GM12878 (cell line): ENCODE data around the gene PDE3B. TPM values are rescaled to one million over a fixed set of nuclear protein-coding genes. Genes with fewer than 3 reads are reported as not detected.

Source experiments
- ATAC-seq: fragments of 200-7000 bp; cut with Tn5 transposase; 3 replicates; pipeline ENCODE4 v1.9.1; 2020; ENCODE audit warnings: mild to moderate bottlenecking, moderate library complexity
- BruUV-seq: library from RNA; stranded (reverse); fragments of 400-500 nt; replicated peaks from 2 replicates; lab custom pipeline; 2021; lab: Mats Ljungman, UMichigan
- CTCF ChIA-PET: fragments of 300-600 bp; sonication (Branson Sonifier 250); formaldehyde crosslinking; extraction: SDS; loops from one replicate; lab custom pipeline; 2021; ENCODE audit warnings: inconsistent platforms; lab: Yijun Ruan, JAX
- POLR2A ChIA-PET: fragments of 350-600 bp; formaldehyde crosslinking; extraction: SDS; loops from one replicate; lab custom pipeline; 2021; ENCODE audit warnings: inconsistent platforms; lab: Charles Lee
- RAD21 ChIA-PET: fragments of 300-600 bp; sonication (Branson Sonifier 250); formaldehyde crosslinking; loops from one replicate; lab custom pipeline; 2023; ENCODE audit warnings: antibody characterized with exemption; ENCODE audit not compliant: unreplicated experiment; lab: Charles Lee
- SMC1A ChIA-PET: fragments of 300-600 bp; sonication (Branson Sonifier 250); formaldehyde crosslinking; loops from one replicate; lab custom pipeline; 2023; ENCODE audit not compliant: unreplicated experiment, uncharacterized antibody; lab: Charles Lee
- DNase-seq: peaks from one replicate; pipeline ENCODE4 v3.0.0-alpha.2; 2011; ENCODE audit warnings: low read depth, low spot score
- FAIRE-seq: peaks from 3 replicates; lab custom pipeline; 2011; peaks lifted over from hg19 to GRCh38; lab: Jason Lieb, UNC
- H2AFZ ChIP-seq: 2 replicates; pipeline ENCODE4 v1.6.0; 2011; ENCODE audit warnings: low read depth, low read length, control low read depth; ENCODE audit not compliant: control insufficient read depth
- H3K27ac ChIP-seq: 2 replicates; pipeline ENCODE4 v1.5.1; 2011; ENCODE audit warnings: control low read depth; ENCODE audit not compliant: control insufficient read depth, insufficient read depth
- H3K27me3 ChIP-seq, 2 experiments: replicated peaks in 1 of 2; 2 replicates each; pipeline versions ENCODE4 v1.6.0 to v1.6.1; 2011; ENCODE audit warnings: low read length in 1 of 2; ENCODE audit not compliant: control insufficient read depth in 2 of 2, insufficient read depth in 2 of 2
- H3K36me3 ChIP-seq, 2 experiments: 2 replicates each; pipeline ENCODE4 v1.5.1; 2011; ENCODE audit warnings: low read length in 1 of 2; ENCODE audit not compliant: control insufficient read depth in 2 of 2, insufficient read depth in 2 of 2
- H3K4me1 ChIP-seq: 2 replicates; pipeline ENCODE4 v1.6.1; 2011; ENCODE audit warnings: mild to moderate bottlenecking, low read length, moderate library complexity, mixed read lengths; ENCODE audit not compliant: control insufficient read depth, insufficient read depth
- H3K4me2 ChIP-seq: 2 replicates; pipeline ENCODE4 v1.6.0; 2011; ENCODE audit warnings: control low read depth; ENCODE audit not compliant: control insufficient read depth, insufficient read depth
- H3K4me3 ChIP-seq: fragments of 200-600 bp; sonication (generic); 2 replicates; pipeline ENCODE4 v1.5.1; 2016
- H3K79me2 ChIP-seq: 2 replicates; pipeline ENCODE4 v1.6.0; 2011; ENCODE audit warnings: low read length; ENCODE audit not compliant: control insufficient read depth, insufficient read depth
- H3K9ac ChIP-seq: 2 replicates; pipeline ENCODE4 v1.8.0; 2011; ENCODE audit warnings: low read length, control low read depth, mixed read lengths; ENCODE audit not compliant: control insufficient read depth, insufficient read depth
- H3K9me3 ChIP-seq: replicated peaks from 3 replicates; pipeline ENCODE4 v1.5.1; 2011; ENCODE audit warnings: mild to moderate bottlenecking, low read length; ENCODE audit not compliant: control insufficient read depth, insufficient read depth
- H4K20me1 ChIP-seq: 2 replicates; pipeline ENCODE4 v1.6.0; 2011; ENCODE audit not compliant: control insufficient read depth, insufficient read depth
- ASH2L ChIP-seq: fragments of 300-600, 200-600 bp; sonication (generic); IDR thresholded peaks from 2 replicates; pipeline ENCODE4 v1.6.1; 2017; ENCODE audit warnings: low read depth, mild to moderate bottlenecking, borderline replicate concordance
- GABPA ChIP-seq: IDR thresholded peaks from 2 replicates; pipeline ENCODE4 v1.6.1; 2014; ENCODE audit warnings: antibody characterized with exemption, low read depth, mild to moderate bottlenecking, inconsistent platforms
- GATAD2B ChIP-seq: fragments of 450-650 bp; conservative IDR thresholded peaks from 2 replicates; pipeline ENCODE4 v1.6.1; 2017; ENCODE audit warnings: low read depth, mild to moderate bottlenecking, moderate library complexity
- HDAC2 ChIP-seq: fragments of 200-600 bp; sonication (generic); IDR thresholded peaks from 2 replicates; pipeline ENCODE4 v1.6.1; 2017
- IRF3 ChIP-seq: fragments of 450-650 bp; IDR thresholded peaks from 2 replicates; pipeline ENCODE4 v1.6.1; 2014; ENCODE audit warnings: mild to moderate bottlenecking
- MYC ChIP-seq: IDR thresholded peaks from 2 replicates; pipeline ENCODE4 v1.6.1; 2011; ENCODE audit warnings: mild to moderate bottlenecking, low read length, moderate library complexity, inconsistent platforms; ENCODE audit not compliant: insufficient read depth, insufficient replicate concordance, insufficient read length, severe bottlenecking
- NBN ChIP-seq: fragments of 450-650 bp; IDR thresholded peaks from 2 replicates; pipeline ENCODE4 v1.6.1; 2016
- NR2C1 ChIP-seq: fragments of 450-650 bp; IDR thresholded peaks from 2 replicates; pipeline ENCODE4 v1.6.1; 2017; ENCODE audit warnings: antibody characterized with exemption, mild to moderate bottlenecking, moderate library complexity
- PAX8 ChIP-seq: fragments of 450-650 bp; IDR thresholded peaks from 2 replicates; pipeline ENCODE4 v1.6.1; 2017; ENCODE audit warnings: mild to moderate bottlenecking, moderate library complexity
- RAD21 ChIP-seq: IDR thresholded peaks from 2 replicates; pipeline ENCODE4 v1.6.1; 2011; ENCODE audit warnings: mild to moderate bottlenecking, low read depth, low read length, moderate library complexity; ENCODE audit not compliant: insufficient read depth
- SMC3 ChIP-seq: IDR thresholded peaks from 2 replicates; pipeline ENCODE4 v1.6.1; 2011; ENCODE audit warnings: low read length, improper control_type of control experiment, borderline replicate concordance
- SP1 ChIP-seq: IDR thresholded peaks from one replicate; pipeline ENCODE4 v1.6.1; 2011; ENCODE audit warnings: low read depth, low read length
- SPI1 ChIP-seq: IDR thresholded peaks from 2 replicates; pipeline ENCODE4 v1.6.1; 2011; ENCODE audit warnings: low read depth, mild to moderate bottlenecking, low read length, moderate library complexity, borderline replicate concordance; ENCODE audit not compliant: insufficient read depth
- SRF ChIP-seq, 2 experiments: IDR thresholded peaks; 2 replicates each; pipeline ENCODE4 v1.6.1; 2011; ENCODE audit warnings: low read depth in 2 of 2, low read length in 2 of 2, mild to moderate bottlenecking in 1 of 2, moderate library complexity in 1 of 2
- TCF3 ChIP-seq: IDR thresholded peaks from 2 replicates; pipeline ENCODE4 v1.6.1; 2012; ENCODE audit warnings: low read depth, mild to moderate bottlenecking, low read length, borderline replicate concordance; ENCODE audit not compliant: insufficient read depth
- USF1 ChIP-seq: IDR thresholded peaks from 2 replicates; pipeline ENCODE4 v1.6.1; 2011; ENCODE audit warnings: borderline replicate concordance, low read depth, mild to moderate bottlenecking, moderate library complexity, mixed read lengths, low read length; ENCODE audit not compliant: insufficient read depth; ENCODE audit errors: extremely low read length
- USF2 ChIP-seq: IDR thresholded peaks from 2 replicates; pipeline ENCODE4 v1.6.1; 2011; ENCODE audit warnings: low read depth, low read length, improper control_type of control experiment, borderline replicate concordance
- ZBED1 ChIP-seq: IDR thresholded peaks from 2 replicates; pipeline ENCODE4 v1.6.1; 2016; ENCODE audit warnings: borderline replicate concordance
- ZNF24 ChIP-seq: fragments of 450-650 bp; IDR thresholded peaks from 2 replicates; pipeline ENCODE4 v1.6.1; 2017; ENCODE audit warnings: antibody characterized with exemption, mild to moderate bottlenecking
- ZSCAN29 ChIP-seq: fragments of 450-650 bp; IDR thresholded peaks from 2 replicates; pipeline ENCODE4 v1.6.1; 2017; ENCODE audit warnings: mild to moderate bottlenecking, moderate library complexity
- WGBS: methylation state at CpG from one replicate; pipeline ENCODE4 v1.1.6; 2016; ENCODE audit warnings: low lambda C conversion rate; ENCODE audit not compliant: insufficient replicate concordance, insufficient coverage; ENCODE audit errors: missing lambda C conversion rate; 5-methylcytosine and 5-hydroxymethylcytosine counted together
- in situ Hi-C: fragments of 300-500 bp; cut with MboI; formaldehyde crosslinking; loops from 9 replicates; pipeline ENCODE4 v1.14.3; 2018; ENCODE audit warnings: mixed read lengths
- intact Hi-C: fragments of 100-400 bp; cut with micrococcal nuclease; formaldehyde crosslinking; loops from one replicate; pipeline ENCODE4 v1.14.2; 2022; ENCODE audit not compliant: unreplicated experiment
- polyA plus RNA-seq, 11 experiments: library from polyadenylated mRNA; depleted of rRNA in 4 of 11; unstranded in 6 of 11; stranded (reverse) in 5 of 11; fragments of >200 nt; fragmentation: Nextera tagmentation in 4 of 11; fragmentation: Illumina TruSeq in 1 of 11; extraction: Ambion mirVana in 4 of 11; extraction: Trizol in 1 of 11; gene quantifications; 1 replicate in 1 of 11; 2 replicates in 10 of 11; pipeline versions ENCODE4 v1.2.1 to v1.2.3, GENCODE V29; 2011 to 2016; ENCODE audit warnings: inconsistent platforms in 2 of 11, missing spikeins in 2 of 11, low read depth in 1 of 11
- total RNA-seq, 4 experiments: library from RNA; depleted of rRNA in 3 of 4; stranded (reverse); fragments of >200 nt in 3 of 4; fragmentation: Illumina TruSeq in 1 of 4; extraction: Trizol in 1 of 4; gene quantifications; 2 replicates each; pipeline versions ENCODE4 v1.2.1 to v1.2.3, GENCODE V29; 2013 to 2021

Gene PDE3B
- total and polyA plus RNA-seq, 10 of the 15 experiments (the other 5 are each of a cell fraction or from before 2014, with no cell fraction given), result 0.04 to 3.1 (median 1.9) TPM

GRCh38 chr11:14618060-14618459 lies 25.5 kb upstream of the PDE3B start (continued):
- TF ChIP-seq IRF3 (no peak), ZBED1 (no peak), USF2 (no peak), PAX8 (no peak), GATAD2B (no peak), SPI1 (no peak), NR2C1 (no peak), NBN (no peak)

- Histone ChIP-seq H3K36me3 (no peaks in the 10 kb centered on the region), H3K27ac (no peak overlapping the region), H3K4me1 (no peaks in the 10 kb centered on the region), H3K9me3 (no peaks in the 10 kb centered on the region), H3K9ac (no peak overlapping the region), H3K4me3 (no peak overlapping the region), H3K27me3 (no peaks in the 10 kb centered on the region; a peak in 1 of 4 replicates), H3K4me2 (no peak overlapping the region), H4K20me1 (no peaks in the 10 kb centered on the region), H3K79me2 (no peaks in the 10 kb centered on the region), H2AFZ (no peak overlapping the region)
- no peak for TF ChIP-seq ZSCAN29
- TF ChIP-seq GABPA, result no peak
- TF ChIP-seq MYC, result no peak
- TF ChIP-seq TCF3, result no peak
- TF ChIP-seq SP1, result no peak
- TF ChIP-seq SRF (IDR thresholded peaks at IDR 0.05; ENCODE audit: low read depth in 2 of 2, low read length in 2 of 2), result no peak
- TF ChIP-seq HDAC2, result no peak
- no peak for TF ChIP-seq SMC3
- TF ChIP-seq USF1, result no peak
- TF ChIP-seq ZNF24, result no peak
- TF ChIP-seq RAD21, result no peak
- TF ChIP-seq ASH2L, result no peak
- BruUV-seq, result no TSS peak
- FAIRE-seq (no peak), ATAC-seq (no peak), DNase-seq (no peak)
- ChIA-PET RAD21 (no interaction called here), POLR2A (no interaction called here), CTCF (no interaction called here), SMC1A (no interaction called here)
- intact Hi-C loops, result no loop called here
- WGBS, result 45% methylated on average over 4 of the region's 4 CpGs
- in situ Hi-C loops, result no loop called here
Observed at GRCh38 chr11:14619603-14620531, 23.7 kb upstream of the PDE3B start.
